Transverse colon (tissue), 4 donors: ENCODE results near the gene EMP2. TPM values are rescaled to one million over a fixed set of nuclear protein-coding genes. Genes with fewer than 3 reads are reported as not detected.

Experiments
- DNase-seq: peaks from one replicate; pipeline ENCODE4 v3.0.0-alpha.2; 2019
- H3K27ac ChIP-seq, 4 donors: fragments of 200-600 bp; sonication (generic); 2 replicates each; pipeline ENCODE4 v1.5.1; 2016 to 2018; ENCODE audit warnings: inconsistent platforms in 4 of 4
- H3K27me3 ChIP-seq: fragments of 200-600 bp; sonication (generic); 2 replicates; pipeline ENCODE4 v1.5.1; 2017; ENCODE audit warnings: inconsistent platforms
- H3K36me3 ChIP-seq, 4 donors: fragments of 200-600 bp; sonication (generic); 2 replicates each; pipeline ENCODE4 v1.5.1; 2017 to 2019; ENCODE audit warnings: inconsistent platforms in 4 of 4
- H3K4me1 ChIP-seq, 4 donors: fragments of 200-600 bp; sonication (generic); 2 replicates each; pipeline ENCODE4 v1.5.1; 2017 to 2020; ENCODE audit warnings: inconsistent platforms in 4 of 4
- H3K4me3 ChIP-seq, 4 donors: fragments of 200-600 bp; sonication (generic); 1 replicate in 1 of 4; 2 replicates in 3 of 4; pipeline versions ENCODE4 v1.5.1 to v1.6.1; 2017 to 2019; ENCODE audit warnings: inconsistent platforms in 4 of 4
- H3K9me3 ChIP-seq, 2 donors: fragments of 200-600 bp; sonication (generic); 2 replicates each; pipeline ENCODE4 v1.5.1; 2017 to 2019; ENCODE audit warnings: inconsistent platforms in 2 of 2
- CTCF ChIP-seq, 5 experiments: fragments of 200-600 bp in 3 of 5; fragments of 450-650 bp in 2 of 5; sonication (generic) in 3 of 5; IDR thresholded peaks; 1 replicate in 2 of 5; 2 replicates in 3 of 5; pipeline ENCODE4 v1.5.1; 2016 to 2017; ENCODE audit warnings: antibody characterized with exemption in 5 of 5, inconsistent platforms in 3 of 5, mild to moderate bottlenecking in 2 of 5, moderate library complexity in 1 of 5
- EP300 ChIP-seq: sonication (generic); formaldehyde crosslinking; IDR thresholded peaks from one replicate; pipeline ENCODE4 v1.6.1; 2017; ENCODE audit warnings: antibody characterized with exemption, low read depth
- POLR2A ChIP-seq: fragments of 450-650 bp; IDR thresholded peaks from one replicate; pipeline ENCODE4 v1.6.1; 2016; ENCODE audit warnings: antibody characterized with exemption, mild to moderate bottlenecking, moderate library complexity
- POLR2AphosphoS5 ChIP-seq, 3 donors: sonication (generic); formaldehyde crosslinking; IDR thresholded peaks; one replicate each; pipeline ENCODE4 v1.6.1; 2016; ENCODE audit warnings: antibody characterized with exemption in 3 of 3
- WGBS, 2 donors: methylation state at CpG; one replicate each; pipeline ENCODE4 v1.1.5; 2018; ENCODE audit warnings: low coverage in 1 of 2; 5-methylcytosine and 5-hydroxymethylcytosine counted together
- in situ Hi-C, 4 donors: fragments of 200-750 bp; cut with MboI; loops; one replicate each; pipeline versions ENCODE4 v1.15.0 to v1.15.1; 2017; ENCODE audit warnings: low sequenced_read_pairs in 3 of 4, low pct_ligation_motif_present in 1 of 4, low pct_unique_long_range_greater_than_20kb in 1 of 4
- intact Hi-C: fragments of 100-400 bp; cut with DNase I; formaldehyde crosslinking; loops from one replicate; pipeline ENCODE4 v1.15.1; 2023; ENCODE audit warnings: low total_unique reads
- total RNA-seq, 4 donors: library from RNA; depleted of rRNA; stranded (reverse); fragments of >200 nt; gene quantifications; one replicate each; pipeline ENCODE4 v1.1.0, GENCODE V29; 2016

Gene EMP2
- total RNA-seq, 4 donors from 2014 or later: 22.1 to 51.0 (median 40.2) TPM

GRCh38 chr16:10554569-10554968 lies 25.8 kb downstream of the EMP2 start:
- no peak for DNase-seq
- Histone ChIP-seq H3K4me3 (no peak overlapping the region), H3K4me1 (peaks cover 2 to 32% (median 10%) of the 10 kb centered on the region in 4 donors), H3K36me3 (no peaks in the 10 kb centered on the region), H3K27me3 (no peaks in the 10 kb centered on the region), H3K27ac (no peak overlapping the region), H3K9me3 (no peaks in the 10 kb centered on the region)
- in situ Hi-C loops (no loop called here), intact Hi-C loops (no loop called here)
- WGBS, 2 donors: 73 to 77% methylated on average over 2 to 7 of the region's 7 CpGs
- TF ChIP-seq POLR2AphosphoS5 (IDR thresholded peaks at IDR 0.05) (no peak), POLR2A (no peak), CTCF (IDR thresholded peaks at IDR 0.05) (no peak), EP300 (no peak)

DNA sequence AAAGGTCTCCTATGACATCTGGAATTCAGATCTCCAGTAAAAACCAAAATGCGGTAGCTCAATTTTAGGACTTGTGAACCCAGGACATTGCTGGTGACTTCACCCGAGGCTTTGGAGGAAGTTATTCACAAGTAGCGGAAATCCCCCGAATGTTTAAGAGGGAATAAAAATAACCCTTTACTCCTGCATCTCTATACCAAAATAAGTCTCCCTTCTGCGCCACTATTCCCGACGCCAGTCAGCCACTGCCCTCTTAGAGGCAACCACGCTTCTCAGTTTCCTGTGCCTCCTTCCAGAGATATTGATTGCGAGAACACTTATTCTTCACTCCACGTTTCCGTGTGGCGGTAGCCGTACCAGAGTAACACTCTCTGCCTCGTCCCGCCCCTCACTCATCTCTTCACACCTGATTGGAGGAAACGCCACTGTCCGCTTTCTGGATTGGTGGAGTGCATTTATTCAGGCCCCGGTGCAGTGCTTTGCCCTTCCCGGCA lies 27.4 kb downstream of the EMP2 start:
- intact Hi-C loops: no loop called here

DNA sequence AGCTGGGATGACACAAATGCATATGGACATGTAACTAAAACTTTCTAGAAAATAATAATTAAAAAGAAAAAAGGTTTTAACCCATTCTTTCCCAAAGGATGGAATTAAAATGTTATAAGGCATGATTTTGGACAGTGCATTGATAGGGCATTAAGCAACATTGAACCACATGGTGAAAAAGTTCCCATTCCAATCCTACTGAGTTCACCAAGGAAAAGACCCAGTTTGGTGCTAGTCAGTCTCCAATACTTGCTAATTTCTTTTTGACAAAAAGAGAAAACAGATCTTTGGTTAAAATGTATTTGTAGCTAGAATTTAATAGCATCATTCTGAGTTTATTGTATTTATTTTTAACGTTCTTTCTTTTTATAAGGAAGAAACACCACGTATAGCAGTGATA lies 28.1 kb downstream of the EMP2 start:
- Histone ChIP-seq H3K4me1 (peaks cover 0 to 20% (median 0%) of the 10 kb centered on the region in 4 donors), H3K27me3 (no peaks in the 10 kb centered on the region), H3K36me3 (no peaks in the 10 kb centered on the region), H3K27ac (peak overlapping the region in 1 of 4 donors; percentile 5), H3K9me3 (no peaks in the 10 kb centered on the region), H3K4me3 (no peak overlapping the region)
- no peak for TF ChIP-seq EP300
- no peak for TF ChIP-seq POLR2AphosphoS5 (IDR thresholded peaks at IDR 0.05)
- TF ChIP-seq CTCF (IDR thresholded peaks at IDR 0.05): no peak
- TF ChIP-seq POLR2A: no peak
- 49 to 67% methylated on average over 2 of the region's 2 CpGs for WGBS, 2 donors
- intact Hi-C loops (no loop called here), in situ Hi-C loops (no loop called here)
- DNase-seq: no peak

More for the DNA sequence above, 27.4 kb downstream of the EMP2 start:
- peak overlapping the region in 3 of 4 donors; percentile 5 to 25 (median 13) for H3K27ac ChIP-seq
- WGBS, 2 donors: 72 to 81% methylated on average over 11 to 19 of the region's 19 CpGs
- DNase-seq: peak; percentile 41
- no peaks in the 10 kb centered on the region for H3K9me3 ChIP-seq
- in situ Hi-C loops: no loop called here
- no peaks in the 10 kb centered on the region for H3K27me3 ChIP-seq
- peak overlapping the region in 1 of 4 donors; percentile 2 for H3K4me3 ChIP-seq
- H3K4me1 ChIP-seq: peaks cover 0 to 20% (median 0%) of the 10 kb centered on the region in 4 donors
- H3K36me3 ChIP-seq: no peaks in the 10 kb centered on the region
- TF ChIP-seq POLR2A: no peak
- TF ChIP-seq EP300: no peak
- TF ChIP-seq CTCF (IDR thresholded peaks at IDR 0.05): no peak
- TF ChIP-seq POLR2AphosphoS5 (IDR thresholded peaks at IDR 0.05): no peak

- 40 to 88% methylated on average over 1 to 2 of the region's 2 CpGs for WGBS, 2 donors
- no peaks in the 10 kb centered on the region for H3K36me3 ChIP-seq
- no peak overlapping the region for H3K27ac ChIP-seq
- TF ChIP-seq CTCF (IDR thresholded peaks at IDR 0.05) (no peak), POLR2A (no peak), EP300 (no peak), POLR2AphosphoS5 (IDR thresholded peaks at IDR 0.05) (no peak)
- no peaks in the 10 kb centered on the region for H3K27me3 ChIP-seq
- peaks cover 0 to 20% (median 0%) of the 10 kb centered on the region in 4 donors for H3K4me1 ChIP-seq
- H3K9me3 ChIP-seq: no peaks in the 10 kb centered on the region
- no peak overlapping the region for H3K4me3 ChIP-seq
- intact Hi-C loops (no loop called here), in situ Hi-C loops (no loop called here)
- no peak for DNase-seq
Observed at GRCh38 chr16:10551881-10552280, 28.5 kb downstream of the EMP2 start.
